ENCODE measurements around the gene KRT85. TPM values are rescaled to one million over a fixed set of nuclear protein-coding genes. Genes with fewer than 3 reads are reported as not detected.

The KRT85 gene
- total RNA-seq, 2 experiments from 2014 or later, result not detected

DNA sequence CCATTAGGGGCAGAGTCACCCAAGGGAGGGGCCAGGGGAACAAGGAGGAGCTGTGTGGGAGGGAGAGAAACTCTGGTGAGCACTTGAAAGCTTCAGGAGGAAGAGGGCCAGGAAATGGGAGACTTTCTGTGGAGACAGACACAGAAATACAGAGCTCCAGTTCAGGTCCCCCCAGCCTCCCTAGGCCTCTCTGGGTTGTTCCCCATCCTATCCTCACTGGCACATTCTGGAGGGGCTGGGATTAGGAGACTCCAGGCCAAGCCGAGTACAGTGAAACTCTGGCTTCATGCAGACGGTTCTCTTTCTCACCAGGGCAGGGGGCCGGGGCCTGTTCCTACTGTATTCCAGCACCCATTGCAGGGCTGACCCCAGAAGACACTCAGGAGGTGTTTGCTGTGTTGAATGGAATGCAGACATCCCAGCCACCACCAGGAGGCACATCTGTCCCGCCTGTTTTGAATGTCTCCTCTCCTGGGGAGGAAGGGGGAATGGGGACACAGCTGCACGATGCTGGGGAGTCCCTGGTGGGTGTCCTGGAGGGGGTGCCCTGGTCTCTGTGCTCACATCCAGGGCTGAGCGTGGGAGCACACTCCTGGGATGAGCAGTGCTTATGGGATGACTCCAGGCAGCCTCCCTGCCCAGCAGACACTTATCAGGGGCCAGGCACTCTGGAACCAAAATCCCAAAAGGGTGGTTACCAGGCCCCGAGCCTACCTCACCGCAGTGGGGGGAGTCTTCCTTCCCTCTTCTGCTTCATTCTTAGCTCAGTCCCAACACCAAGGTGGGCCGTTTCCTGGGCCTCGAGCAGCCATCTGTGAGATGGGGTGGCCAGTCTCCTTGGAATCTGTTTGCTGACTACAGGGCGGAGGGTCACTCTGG, 23.7 kb upstream of the KRT85 start:
- Mint-ChIP-seq H3K36me3 (ENCODE audit: low read depth) (no peaks in the 10 kb centered on the region), H3K4me3 (no peak overlapping the region), H3K4me1 (ENCODE audit: low read depth) (no peaks in the 10 kb centered on the region), H3K9me3 (no peaks in the 10 kb centered on the region), H3K27ac (no peak overlapping the region), H3K27me3 (ENCODE audit: low read depth) (no peaks in the 10 kb centered on the region)
- CTCF ChIA-PET, result interaction anchor here (1.2 to 1.9 kb wide), 2 partner anchors 8 to 195 kb away, joined by 3 to 4 read pairs; no protein-coding TSS in a partner anchor
- intact Hi-C loops (cut with micrococcal nuclease), result loop anchor here (5.0 kb wide), 1 partner anchor 481 kb away; no protein-coding TSS in a partner anchor
- DNase-seq, result peak; percentile 21

DNA sequence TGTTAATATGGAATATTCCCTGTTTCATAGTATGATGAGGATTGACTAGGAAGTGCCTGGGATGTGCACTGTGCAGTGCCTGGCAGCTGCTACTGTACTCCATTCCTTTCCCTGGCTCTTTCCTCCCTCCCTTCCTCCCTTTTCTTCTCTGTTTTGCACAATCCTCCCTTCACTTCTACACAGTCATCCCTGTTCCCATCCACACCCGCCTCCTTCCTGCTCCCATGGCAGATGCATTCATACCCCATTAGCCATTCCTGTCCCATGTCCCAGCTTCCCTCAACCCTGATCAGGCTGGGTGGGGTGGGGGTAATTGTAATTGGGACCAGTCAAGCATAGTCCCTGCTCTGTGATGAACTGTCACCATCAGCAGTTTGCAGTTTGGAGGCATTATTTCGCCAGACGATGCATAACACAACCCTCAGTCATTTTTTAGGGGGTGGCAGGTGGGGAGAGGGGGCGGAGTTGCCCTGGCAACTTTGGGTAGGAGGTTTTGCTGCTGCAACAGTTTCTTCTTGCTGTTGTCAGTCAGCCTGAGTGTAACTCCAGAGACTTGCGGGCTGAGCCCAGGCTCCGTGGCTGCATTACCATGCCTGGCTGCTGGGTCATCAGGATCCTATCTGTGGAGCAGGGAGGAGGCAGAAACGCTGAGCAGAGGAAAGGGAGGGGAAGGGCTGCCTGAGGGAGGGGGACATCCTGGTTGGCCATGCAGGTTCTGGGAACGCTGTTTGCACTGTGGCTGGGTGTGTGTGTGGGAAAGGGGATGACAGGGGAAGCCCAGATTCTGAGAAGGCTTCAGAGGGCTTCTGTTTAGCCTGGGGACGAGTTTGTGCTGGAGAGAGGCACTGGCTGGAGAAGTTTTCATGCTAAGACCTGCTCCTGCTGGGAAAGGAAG, 22.3 kb upstream of the KRT85 start:
- Mint-ChIP-seq H3K36me3 (ENCODE audit: low read depth) (no peaks in the 10 kb centered on the region), H3K27ac (no peak overlapping the region), H3K4me1 (ENCODE audit: low read depth) (no peaks in the 10 kb centered on the region), H3K4me3 (no peak overlapping the region), H3K27me3 (ENCODE audit: low read depth) (no peaks in the 10 kb centered on the region), H3K9me3 (no peaks in the 10 kb centered on the region)
- intact Hi-C loops (cut with micrococcal nuclease), result loop anchor here (5.0 kb wide), 1 partner anchor 483 kb away; no protein-coding TSS in a partner anchor
- CTCF ChIA-PET, result no interaction called here
- DNase-seq, result no peak

DNA sequence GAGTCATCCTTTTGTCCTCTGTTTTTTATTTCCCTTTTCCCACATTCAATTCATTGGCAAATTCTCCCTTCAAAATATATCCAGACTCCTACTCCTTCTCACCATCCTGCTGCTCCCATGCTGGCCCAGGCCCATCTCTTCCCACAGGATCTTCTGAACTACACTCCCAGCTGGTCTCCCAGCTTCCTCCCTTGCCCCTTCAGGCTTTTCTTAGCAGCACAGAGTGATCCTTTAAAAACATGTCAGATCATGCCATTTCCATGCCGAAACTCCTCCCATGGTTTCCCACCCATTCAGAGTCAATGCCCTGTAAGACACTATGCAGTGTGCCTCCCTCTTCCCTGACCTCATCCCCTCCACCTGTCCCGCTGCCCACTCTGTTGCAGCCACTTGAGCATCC, 20.6 kb upstream of the KRT85 start:
- CTCF ChIA-PET, result no interaction called here
- no peaks in the 10 kb centered on the region for H3K9me3 Mint-ChIP-seq
- H3K4me1 Mint-ChIP-seq (ENCODE audit: low read depth), result peaks cover 4% of the 10 kb centered on the region

DNA sequence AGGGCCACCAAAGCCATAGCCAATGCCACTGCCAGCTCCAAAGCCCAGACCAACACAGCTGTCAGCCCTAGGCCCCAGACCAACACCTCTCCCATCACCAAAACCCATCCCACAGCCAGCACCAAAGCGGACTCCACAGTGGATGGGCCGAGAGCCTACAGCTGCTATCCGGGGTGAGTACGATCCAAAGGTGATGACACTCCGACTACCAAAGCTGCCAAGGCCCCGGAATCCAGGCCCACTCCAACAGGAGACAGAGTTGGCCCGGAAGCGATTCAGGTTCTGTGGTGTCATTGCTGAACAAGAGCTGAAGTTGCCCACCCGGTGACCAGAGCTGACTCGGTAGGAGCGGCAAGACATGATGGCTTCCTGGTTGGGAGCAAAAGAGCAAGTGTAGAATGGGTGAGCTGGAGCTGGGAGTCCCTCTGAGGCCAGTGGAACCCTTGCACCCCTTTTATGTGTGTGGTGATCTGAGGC, 18.0 kb upstream of the KRT85 start, which contains the start of gene KRT84:
Gene KRT84, minus strand, starts transcription at position 427 of the 477 bp plus-strand sequence. Its CDS starts 67 bp downstream, at position 360.
- H3K27ac Mint-ChIP-seq, result no peak within 1 kb of the TSS
- peaks cover 6% of the 10 kb centered on the region for H3K4me1 Mint-ChIP-seq (ENCODE audit: low read depth)
- intact Hi-C loops (cut with micrococcal nuclease), result no loop called here
- no peaks in the 10 kb centered on the region for H3K36me3 Mint-ChIP-seq (ENCODE audit: low read depth)
- no peak within 1 kb of the TSS for H3K4me3 Mint-ChIP-seq
- no peaks in the 10 kb centered on the region for H3K9me3 Mint-ChIP-seq
- H3K27me3 Mint-ChIP-seq (ENCODE audit: low read depth), result no peaks in the 10 kb centered on the region
- no peak for DNase-seq
- CTCF ChIA-PET, result interaction anchor here (1.0 to 1.1 kb wide), 3 partner anchors 10 to 494 kb away, joined by 3 to 6 read pairs (median 6); no protein-coding TSS in a partner anchor

More for the DNA sequence above, 20.6 kb upstream of the KRT85 start:
- H3K36me3 Mint-ChIP-seq (ENCODE audit: low read depth), result no peaks in the 10 kb centered on the region
- intact Hi-C loops (cut with micrococcal nuclease), result no loop called here
- H3K27me3 Mint-ChIP-seq (ENCODE audit: low read depth), result no peaks in the 10 kb centered on the region
- H3K4me3 Mint-ChIP-seq, result no peak overlapping the region
- no peak overlapping the region for H3K27ac Mint-ChIP-seq
- no peak for DNase-seq

DNA sequence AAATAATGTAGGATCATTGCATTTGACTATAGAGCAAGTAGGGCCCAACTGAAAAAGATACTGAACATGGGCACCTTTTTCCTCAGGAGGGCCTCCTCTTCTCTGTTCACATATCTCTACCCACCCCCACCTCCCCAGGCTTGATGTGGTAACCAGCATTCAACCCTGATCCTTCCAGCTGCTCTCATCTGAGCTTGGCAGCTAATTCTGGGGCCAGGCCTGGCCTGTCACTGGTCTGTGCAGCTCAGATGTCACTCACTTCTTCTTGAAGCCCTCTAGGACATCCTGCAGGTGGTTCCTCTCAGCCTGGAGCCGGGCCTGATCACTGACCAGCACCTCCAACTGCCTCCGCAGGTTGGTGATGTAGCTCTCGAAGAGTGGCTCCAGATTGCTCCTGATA, 16.1 kb upstream of the KRT85 start:
- DNase-seq, result no peak
- H3K9me3 Mint-ChIP-seq, result no peaks in the 10 kb centered on the region
- peaks cover 6% of the 10 kb centered on the region for H3K4me1 Mint-ChIP-seq (ENCODE audit: low read depth)
- H3K27me3 Mint-ChIP-seq (ENCODE audit: low read depth), result no peaks in the 10 kb centered on the region
- no peak overlapping the region for H3K27ac Mint-ChIP-seq
- intact Hi-C loops (cut with micrococcal nuclease), result no loop called here
- H3K4me3 Mint-ChIP-seq, result no peak overlapping the region
- H3K36me3 Mint-ChIP-seq (ENCODE audit: low read depth), result no peaks in the 10 kb centered on the region
- CTCF ChIA-PET, result interaction anchor here (0.7 to 1.5 kb wide), 4 partner anchors 8 to 501 kb away, joined by 3 to 5 read pairs (median 4); no protein-coding TSS in a partner anchor

DNA sequence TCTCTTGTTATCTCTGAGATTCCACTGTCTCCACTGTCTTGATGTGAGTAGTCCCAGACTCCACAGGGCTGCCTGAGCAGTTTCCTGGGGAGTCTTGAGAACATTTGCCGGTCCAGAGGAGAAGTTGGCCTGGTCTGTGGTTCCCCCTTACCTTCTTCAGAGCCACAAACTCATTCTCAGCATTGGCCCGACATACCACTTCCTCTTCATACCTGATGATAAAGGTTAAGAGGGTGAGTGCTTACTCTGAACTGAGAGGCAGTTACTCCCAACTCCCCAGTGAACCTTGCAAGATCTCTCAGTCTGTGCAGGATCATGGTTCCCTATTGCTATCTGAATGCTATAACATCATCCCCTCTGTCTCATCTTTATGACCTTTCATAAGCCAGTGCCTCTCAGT, 15.6 kb upstream of the KRT85 start:
- H3K9me3 Mint-ChIP-seq, result no peaks in the 10 kb centered on the region
- H3K4me3 Mint-ChIP-seq, result no peak overlapping the region
- intact Hi-C loops (cut with micrococcal nuclease), result no loop called here
- peak; percentile 19 for DNase-seq
- H3K4me1 Mint-ChIP-seq (ENCODE audit: low read depth), result peaks cover 6% of the 10 kb centered on the region
- CTCF ChIA-PET, result interaction anchor here (1.1 to 1.6 kb wide), 4 partner anchors 9 to 501 kb away, joined by 3 to 5 read pairs (median 4); no protein-coding TSS in a partner anchor
- no peak overlapping the region for H3K27ac Mint-ChIP-seq
- H3K27me3 Mint-ChIP-seq (ENCODE audit: low read depth), result no peaks in the 10 kb centered on the region
- no peaks in the 10 kb centered on the region for H3K36me3 Mint-ChIP-seq (ENCODE audit: low read depth)

DNA sequence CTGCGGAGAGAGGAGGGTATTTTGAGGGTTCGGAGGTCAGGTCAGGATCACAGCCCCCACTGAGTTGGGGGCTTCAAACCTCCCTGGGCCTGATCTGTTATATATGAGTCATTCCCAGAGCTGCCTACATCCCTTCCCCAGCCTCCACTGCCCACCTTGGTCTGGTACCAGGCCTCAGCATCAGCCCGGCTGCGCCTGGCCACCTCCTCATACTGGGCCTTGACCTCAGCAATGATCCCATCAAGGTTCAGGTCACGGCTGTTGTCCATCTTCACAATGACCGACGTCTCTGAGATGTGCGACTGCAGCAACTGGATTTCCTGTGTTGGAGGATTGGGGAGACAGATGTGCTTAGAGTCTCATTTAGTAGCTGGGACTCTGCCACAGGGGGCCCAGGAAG, 13.9 kb upstream of the KRT85 start:
- Mint-ChIP-seq H3K9me3 (no peaks in the 10 kb centered on the region), H3K27me3 (ENCODE audit: low read depth) (no peaks in the 10 kb centered on the region), H3K4me1 (ENCODE audit: low read depth) (peaks cover 6% of the 10 kb centered on the region), H3K4me3 (no peak overlapping the region), H3K36me3 (ENCODE audit: low read depth) (no peaks in the 10 kb centered on the region), H3K27ac (no peak overlapping the region)
- CTCF ChIA-PET, result interaction anchor here (1.2 to 1.8 kb wide), 3 partner anchors 11 to 497 kb away, joined by 3 to 6 read pairs (median 4); no protein-coding TSS in a partner anchor
- DNase-seq, result no peak
- intact Hi-C loops (cut with micrococcal nuclease), result no loop called here

DNA sequence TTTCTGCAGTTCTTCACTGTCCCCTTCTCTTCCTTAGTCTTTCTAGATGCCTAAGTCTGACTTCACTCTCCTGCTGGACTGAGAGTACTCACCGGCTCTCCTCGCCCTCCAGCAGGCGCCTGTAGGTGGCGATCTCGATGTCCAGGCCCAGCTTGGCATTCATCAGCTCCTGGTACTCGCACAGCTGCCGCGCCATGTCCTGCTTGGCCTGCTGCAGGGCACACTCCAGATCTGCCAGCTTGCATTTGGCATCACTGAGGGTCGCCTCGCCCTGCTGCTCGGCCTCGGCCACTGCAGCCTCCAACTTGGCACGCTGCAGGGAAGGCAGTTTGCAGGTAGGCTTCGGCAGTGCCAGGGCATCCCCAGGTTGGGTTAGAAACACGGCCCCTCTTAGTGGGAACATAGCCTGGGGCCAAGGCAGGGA, 13.0 kb upstream of the KRT85 start:
- peaks cover 6% of the 10 kb centered on the region for H3K4me1 Mint-ChIP-seq (ENCODE audit: low read depth)
- peak; percentile 41 for DNase-seq
- intact Hi-C loops (cut with micrococcal nuclease), result no loop called here
- H3K4me3 Mint-ChIP-seq, result no peak overlapping the region
- no peak overlapping the region for H3K27ac Mint-ChIP-seq
- CTCF ChIA-PET, result interaction anchor here (0.8 to 1.8 kb wide), 3 partner anchors 53 to 499 kb away, joined by 3 to 6 read pairs (median 4); no protein-coding TSS in a partner anchor
- H3K27me3 Mint-ChIP-seq (ENCODE audit: low read depth), result no peaks in the 10 kb centered on the region
- no peaks in the 10 kb centered on the region for H3K9me3 Mint-ChIP-seq
- no peaks in the 10 kb centered on the region for H3K36me3 Mint-ChIP-seq (ENCODE audit: low read depth)

DNA sequence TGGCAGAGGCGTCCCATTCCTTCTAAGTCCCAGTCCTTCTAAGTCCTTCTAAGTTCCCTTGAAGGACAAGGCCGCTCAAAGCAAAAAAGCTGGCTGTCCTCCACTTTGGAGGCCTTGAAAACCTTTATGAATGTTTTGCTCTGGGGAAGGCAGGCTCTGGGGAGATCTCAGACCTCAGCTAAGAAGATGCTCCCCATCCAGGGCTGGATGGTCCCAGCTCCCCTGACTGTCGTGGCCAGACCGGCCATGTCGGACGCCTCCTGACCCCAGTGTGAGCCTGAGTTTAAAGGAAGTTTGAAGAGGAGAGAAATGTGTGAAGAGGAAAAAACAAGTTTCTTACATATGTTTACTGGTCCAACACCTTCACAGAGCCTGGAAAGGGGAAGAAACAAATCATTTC, 12.3 kb upstream of the KRT85 start:
- Mint-ChIP-seq H3K4me1 (ENCODE audit: low read depth) (peaks cover 6% of the 10 kb centered on the region), H3K36me3 (ENCODE audit: low read depth) (no peaks in the 10 kb centered on the region), H3K27ac (no peak overlapping the region), H3K27me3 (ENCODE audit: low read depth) (no peaks in the 10 kb centered on the region), H3K9me3 (no peaks in the 10 kb centered on the region), H3K4me3 (no peak overlapping the region)
- intact Hi-C loops (cut with micrococcal nuclease), result loop anchor here (10.0 kb wide), 3 partner anchors 125 to 595 kb away; no protein-coding TSS in a partner anchor
- DNase-seq, result no peak
- CTCF ChIA-PET, result interaction anchor here (0.8 to 1.8 kb wide), 3 partner anchors 52 to 500 kb away, joined by 3 to 6 read pairs (median 4); no protein-coding TSS in a partner anchor

DNA sequence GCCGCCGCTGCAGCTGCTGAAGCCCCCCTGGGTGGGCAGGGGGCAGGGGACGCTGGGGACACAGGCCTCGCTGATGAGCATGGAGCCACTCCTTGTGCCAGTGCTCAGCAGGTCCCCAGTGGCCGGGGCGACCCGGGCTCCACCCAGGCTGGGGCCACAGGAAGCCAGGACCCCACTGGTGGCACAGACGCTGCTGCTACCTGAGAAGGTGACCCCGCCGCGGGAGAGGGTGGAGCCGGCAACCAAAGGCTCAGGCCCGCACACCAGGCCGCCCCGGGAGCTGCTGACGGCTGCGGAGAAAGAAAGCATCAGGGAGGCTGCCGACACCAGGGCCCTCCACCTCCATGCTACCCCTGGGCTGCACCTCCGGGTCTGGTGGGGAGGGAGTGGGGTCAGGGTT, 10.8 kb upstream of the KRT85 start:
- Mint-ChIP-seq H3K27ac (no peak overlapping the region), H3K4me1 (ENCODE audit: low read depth) (peaks cover 5% of the 10 kb centered on the region), H3K4me3 (no peak overlapping the region), H3K9me3 (no peaks in the 10 kb centered on the region), H3K36me3 (ENCODE audit: low read depth) (no peaks in the 10 kb centered on the region), H3K27me3 (ENCODE audit: low read depth) (no peaks in the 10 kb centered on the region)
- no peak for DNase-seq
- intact Hi-C loops (cut with micrococcal nuclease), result loop anchor here (10.0 kb wide), 3 partner anchors 127 to 597 kb away; no protein-coding TSS in a partner anchor
- CTCF ChIA-PET, result no interaction called here

DNA sequence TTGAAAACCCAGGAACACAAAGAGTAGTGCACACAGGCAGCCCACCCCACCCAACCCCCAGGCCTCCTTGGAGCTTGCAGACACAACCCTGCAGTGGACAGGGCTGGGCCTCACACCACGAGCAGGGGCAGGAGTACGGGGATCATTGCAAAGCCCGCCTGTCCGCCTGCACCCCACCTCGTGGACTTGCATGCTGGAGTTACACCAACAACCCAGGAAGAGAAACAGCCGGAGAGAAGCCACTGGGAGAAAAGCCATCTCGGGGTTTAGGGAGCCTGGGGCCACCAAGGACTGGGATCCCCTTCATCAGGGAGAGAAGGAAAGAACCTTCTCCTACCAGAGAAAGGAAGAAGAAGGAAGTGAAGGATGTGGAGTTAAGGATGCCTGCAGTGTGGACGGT, 10.0 kb upstream of the KRT85 start:
- Mint-ChIP-seq H3K9me3 (no peaks in the 10 kb centered on the region), H3K4me3 (no peak overlapping the region), H3K4me1 (ENCODE audit: low read depth) (no peaks in the 10 kb centered on the region), H3K36me3 (ENCODE audit: low read depth) (no peaks in the 10 kb centered on the region), H3K27me3 (ENCODE audit: low read depth) (no peaks in the 10 kb centered on the region), H3K27ac (no peak overlapping the region)
- DNase-seq, result no peak
- intact Hi-C loops (cut with micrococcal nuclease), result loop anchor here (10.0 kb wide), 3 partner anchors 128 to 598 kb away; no protein-coding TSS in a partner anchor
- CTCF ChIA-PET, result no interaction called here
